RWPE2 (cell line): Measurements from ENCODE around the gene FAAP20.

Source experiments
- ATAC-seq: fragments of 200-7000 bp; cut with Tn5 transposase; 3 replicates; pipeline ENCODE4 v1.9.1; 2021; ENCODE audit warnings: low read depth
- DNase-seq: peaks from one replicate; pipeline ENCODE4 v3.0.0-alpha.2; 2020; ENCODE audit warnings: low spot score
- H3K27ac ChIP-seq: fragments of 450-650 bp; 2 replicates; pipeline ENCODE4 v1.5.1; 2017; ENCODE audit warnings: mild to moderate bottlenecking; ENCODE audit not compliant: poor library complexity, severe bottlenecking
- H3K27me3 ChIP-seq: fragments of 250-450 bp; sonication (Bioruptor Pico); 2 replicates; pipeline ENCODE4 v1.5.1; 2021; ENCODE audit warnings: mild to moderate bottlenecking, moderate library complexity; ENCODE audit not compliant: insufficient read depth, poor library complexity, severe bottlenecking
- H3K36me3 ChIP-seq: fragments of 250-450 bp; sonication (Bioruptor Pico); 2 replicates; pipeline ENCODE4 v1.5.1; 2020; ENCODE audit warnings: low read depth, mild to moderate bottlenecking, moderate library complexity
- H3K4me1 ChIP-seq: fragments of 250-450 bp; sonication (Bioruptor Pico); 2 replicates; pipeline ENCODE4 v1.5.1; 2021; ENCODE audit warnings: mild to moderate bottlenecking, moderate library complexity; ENCODE audit not compliant: insufficient read depth, poor library complexity, severe bottlenecking
- H3K4me3 ChIP-seq: fragments of 250-450 bp; sonication (Bioruptor Pico); 2 replicates; pipeline ENCODE4 v1.5.1; 2021; ENCODE audit warnings: mild to moderate bottlenecking, moderate library complexity; ENCODE audit not compliant: severe bottlenecking
- H3K9me3 ChIP-seq: fragments of 250-450 bp; sonication (Bioruptor Pico); 2 replicates; pipeline ENCODE4 v1.5.1; 2021; ENCODE audit warnings: mild to moderate bottlenecking, moderate library complexity; ENCODE audit not compliant: severe bottlenecking
- TF ChIP-seq, protein P1 (sequence below): fragments of 450-650 bp; IDR thresholded peaks from one replicate; pipeline ENCODE4 v1.5.1; 2017; ENCODE audit warnings: mild to moderate bottlenecking, moderate library complexity; ENCODE audit not compliant: poor library complexity, severe bottlenecking

Gene FAAP20

DNA sequence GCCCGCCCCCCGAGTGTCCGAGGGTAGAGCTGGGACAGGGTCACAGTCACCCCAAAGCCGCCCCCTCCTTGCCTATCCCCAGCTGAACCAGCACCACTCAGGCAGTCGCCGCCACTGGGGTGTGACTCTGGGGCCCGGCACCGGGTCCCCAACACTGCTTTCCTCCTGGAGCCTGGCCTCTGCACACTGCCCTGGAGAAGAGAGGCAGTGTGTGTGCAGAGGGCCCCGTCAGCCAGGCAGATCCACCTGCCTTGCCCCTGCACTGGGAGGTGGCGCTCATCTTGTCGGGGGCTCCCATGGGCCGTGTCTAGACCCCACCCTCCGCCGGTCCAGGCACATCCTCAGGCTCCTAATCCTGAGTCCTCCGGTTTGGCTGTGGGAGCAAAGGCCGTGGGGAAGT lies 15.7 kb downstream of the FAAP20 start:
- no peak overlapping the region for H3K27ac ChIP-seq
- ATAC-seq: no peak
- peaks cover 7% of the 10 kb centered on the region for H3K36me3 ChIP-seq

DNA sequence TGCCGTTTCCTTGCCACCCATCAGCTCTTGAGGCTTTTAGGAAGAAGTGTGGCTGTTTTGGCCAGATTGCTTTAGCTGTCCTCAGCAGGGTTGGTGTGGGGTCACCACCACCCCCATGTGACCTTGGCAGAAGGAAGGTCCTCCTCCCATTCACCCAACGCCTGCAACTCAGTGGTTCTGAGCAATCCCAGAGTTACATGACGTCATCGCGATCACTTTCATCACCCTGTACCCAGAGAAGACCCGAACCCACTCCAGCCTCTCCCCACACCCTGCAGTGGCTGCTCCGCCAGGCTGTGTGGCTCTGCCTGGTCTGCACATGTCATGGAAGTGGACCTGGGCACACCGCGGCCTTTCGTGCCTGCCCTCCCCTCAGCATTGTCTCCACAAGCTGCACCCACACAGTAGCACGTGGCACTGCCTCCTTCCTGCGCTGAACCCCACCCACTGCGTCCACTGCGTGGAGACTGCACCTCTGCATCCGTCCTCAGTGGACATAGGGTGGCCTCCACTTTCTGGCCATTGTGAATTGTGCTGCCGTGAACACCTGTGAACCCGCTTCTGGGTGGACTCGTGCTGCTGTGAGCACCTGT lies 16.5 kb downstream of the FAAP20 start:
- Histone ChIP-seq H3K36me3 (peaks cover 7% of the 10 kb centered on the region), H3K27me3 (no peaks in the 10 kb centered on the region), H3K27ac (no peak overlapping the region), H3K4me3 (no peak overlapping the region), H3K9me3 (no peaks in the 10 kb centered on the region), H3K4me1 (no peaks in the 10 kb centered on the region)
- TF ChIP-seq, protein P1, sequence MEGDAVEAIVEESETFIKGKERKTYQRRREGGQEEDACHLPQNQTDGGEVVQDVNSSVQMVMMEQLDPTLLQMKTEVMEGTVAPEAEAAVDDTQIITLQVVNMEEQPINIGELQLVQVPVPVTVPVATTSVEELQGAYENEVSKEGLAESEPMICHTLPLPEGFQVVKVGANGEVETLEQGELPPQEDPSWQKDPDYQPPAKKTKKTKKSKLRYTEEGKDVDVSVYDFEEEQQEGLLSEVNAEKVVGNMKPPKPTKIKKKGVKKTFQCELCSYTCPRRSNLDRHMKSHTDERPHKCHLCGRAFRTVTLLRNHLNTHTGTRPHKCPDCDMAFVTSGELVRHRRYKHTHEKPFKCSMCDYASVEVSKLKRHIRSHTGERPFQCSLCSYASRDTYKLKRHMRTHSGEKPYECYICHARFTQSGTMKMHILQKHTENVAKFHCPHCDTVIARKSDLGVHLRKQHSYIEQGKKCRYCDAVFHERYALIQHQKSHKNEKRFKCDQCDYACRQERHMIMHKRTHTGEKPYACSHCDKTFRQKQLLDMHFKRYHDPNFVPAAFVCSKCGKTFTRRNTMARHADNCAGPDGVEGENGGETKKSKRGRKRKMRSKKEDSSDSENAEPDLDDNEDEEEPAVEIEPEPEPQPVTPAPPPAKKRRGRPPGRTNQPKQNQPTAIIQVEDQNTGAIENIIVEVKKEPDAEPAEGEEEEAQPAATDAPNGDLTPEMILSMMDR: no peak
- ATAC-seq (no peak), DNase-seq (no peak)

More for the DNA sequence above, 15.7 kb downstream of the FAAP20 start:
- no peak overlapping the region for H3K4me3 ChIP-seq
- H3K27me3 ChIP-seq: no peaks in the 10 kb centered on the region
- TF ChIP-seq, protein P1: no peak
- H3K4me1 ChIP-seq: no peaks in the 10 kb centered on the region
- no peak for DNase-seq
- no peaks in the 10 kb centered on the region for H3K9me3 ChIP-seq

DNA sequence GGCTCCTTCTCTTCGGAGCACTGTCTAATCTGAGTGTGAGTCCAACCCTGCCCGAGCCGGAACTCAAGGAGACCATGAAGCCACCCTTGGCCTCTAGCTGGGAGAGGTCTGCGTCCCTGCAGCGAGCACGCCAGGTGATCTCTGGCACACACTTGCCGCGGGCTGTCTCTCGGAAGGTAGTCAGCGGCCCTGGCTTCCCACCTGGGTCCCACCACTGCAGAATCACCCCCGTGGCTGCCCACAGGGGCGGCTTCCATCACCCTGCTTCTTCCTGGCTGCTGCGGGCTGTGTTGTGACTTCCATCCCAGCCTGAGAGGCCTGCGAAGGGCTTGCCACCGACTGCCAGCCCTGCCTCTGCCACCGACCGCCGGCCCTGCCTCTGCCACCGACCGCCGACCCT lies 17.0 kb downstream of the FAAP20 start:
- H3K4me1 ChIP-seq: no peaks in the 10 kb centered on the region
- TF ChIP-seq, protein P1: no peak
- ATAC-seq (no peak), DNase-seq (no peak)
- H3K36me3 ChIP-seq: peaks cover 7% of the 10 kb centered on the region
- H3K9me3 ChIP-seq: no peaks in the 10 kb centered on the region
- H3K27ac ChIP-seq: no peak overlapping the region
- no peak overlapping the region for H3K4me3 ChIP-seq
- H3K27me3 ChIP-seq: no peaks in the 10 kb centered on the region

DNA sequence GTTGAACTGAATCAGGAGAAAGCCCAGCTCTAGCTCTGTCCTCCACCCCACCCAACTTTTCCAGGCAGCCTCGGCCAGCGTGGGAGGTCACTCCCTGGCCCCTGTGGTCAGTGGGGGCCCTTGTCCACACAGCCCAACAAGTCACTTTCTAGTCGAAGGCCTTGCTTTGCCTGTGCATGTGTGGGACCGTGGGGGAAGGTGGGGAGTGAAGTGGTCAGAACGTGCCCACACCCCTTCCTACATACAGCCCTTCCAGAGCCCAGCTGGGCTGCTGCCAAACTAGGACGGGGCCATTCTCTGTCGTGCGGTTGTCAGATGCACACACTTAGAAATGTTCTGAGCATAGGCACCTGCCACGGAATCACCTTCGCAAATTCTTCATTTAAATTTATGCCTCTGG lies 18.0 kb downstream of the FAAP20 start:
- TF ChIP-seq, protein P1: no peak

DNA sequence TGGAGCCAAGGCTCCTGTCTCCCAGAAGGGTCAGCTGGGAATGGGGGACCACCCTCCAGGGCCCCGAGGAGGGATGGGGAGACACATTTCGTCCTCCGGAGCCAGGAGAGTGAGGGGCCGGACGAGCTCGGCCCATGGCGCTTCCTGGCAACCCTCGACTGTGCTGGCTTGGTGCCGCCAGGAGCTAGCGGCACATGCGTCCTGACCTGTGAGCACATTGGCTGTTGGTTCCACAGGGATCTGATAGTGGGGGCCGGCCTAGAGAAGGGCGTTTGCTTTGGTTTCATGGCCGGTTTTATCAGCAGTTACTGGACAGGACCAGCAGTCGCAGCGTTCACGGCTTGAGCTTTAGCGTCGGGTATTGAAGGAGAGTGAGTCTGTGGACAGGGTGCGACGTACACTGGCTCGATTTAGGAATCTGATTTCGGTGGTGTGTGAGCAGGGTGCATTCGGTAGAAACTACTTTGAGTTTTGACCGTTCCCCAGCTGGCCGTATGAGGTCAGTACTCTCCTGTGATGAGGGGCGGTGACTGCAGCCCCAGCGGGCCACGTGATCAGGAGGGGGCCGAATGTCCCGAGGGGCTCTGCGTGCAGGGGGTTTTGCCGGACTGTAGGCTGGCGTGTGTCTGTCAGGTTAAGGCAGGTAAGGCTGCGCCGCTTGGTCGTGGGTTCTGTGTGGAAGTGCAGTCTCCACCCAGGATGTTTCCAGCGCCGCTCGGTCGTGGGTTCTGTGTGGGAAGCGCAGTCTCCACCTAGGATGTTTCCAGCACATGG lies 18.7 kb downstream of the FAAP20 start:
- Histone ChIP-seq H3K4me3 (no peak overlapping the region), H3K27ac (no peak overlapping the region), H3K4me1 (no peaks in the 10 kb centered on the region), H3K27me3 (no peaks in the 10 kb centered on the region), H3K9me3 (no peaks in the 10 kb centered on the region), H3K36me3 (peaks cover 7% of the 10 kb centered on the region)
- ATAC-seq: no peak
- DNase-seq: no peak
- TF ChIP-seq, protein P1: no peak

More for the DNA sequence above, 18.0 kb downstream of the FAAP20 start:
- H3K4me1 ChIP-seq: no peaks in the 10 kb centered on the region
- H3K9me3 ChIP-seq: no peaks in the 10 kb centered on the region
- no peaks in the 10 kb centered on the region for H3K27me3 ChIP-seq
- H3K27ac ChIP-seq: no peak overlapping the region
- no peak overlapping the region for H3K4me3 ChIP-seq
- ATAC-seq (no peak), DNase-seq (no peak)
- peaks cover 7% of the 10 kb centered on the region for H3K36me3 ChIP-seq
